ENCODE results near the gene YJEFN3. TPM values are rescaled to one million over a fixed set of nuclear protein-coding genes. Genes with fewer than 3 reads are reported as not detected.

Gene YJEFN3
- total RNA-seq, 2 donors from 2014 or later: 2.6 to 11.2 TPM

GRCh38 chr19:19551853-19552192 is 23.1 kb downstream of the YJEFN3 start:
- no peak overlapping the region for H3K4me3 ChIP-seq
- H3K9me3 ChIP-seq: no peaks in the 10 kb centered on the region
- no peaks in the 10 kb centered on the region for H3K4me1 ChIP-seq
- no peak overlapping the region for H3K27ac ChIP-seq
- intact Hi-C loops (cut with DNase I): no loop called here
- WGBS, 2 donors: 68 to 96% methylated on average over 8 to 13 of the region's 14 CpGs
- DNase-seq (no peak), ATAC-seq (no peak)
- H3K36me3 ChIP-seq (replicated peaks in 1 of 2; ENCODE audit: insufficient read depth in 1 of 2, low read depth in 2 of 2): no peaks in the 10 kb centered on the region
- TF ChIP-seq POLR2A (IDR thresholded peaks at IDR 0.05): no peak
- TF ChIP-seq, protein P1, sequence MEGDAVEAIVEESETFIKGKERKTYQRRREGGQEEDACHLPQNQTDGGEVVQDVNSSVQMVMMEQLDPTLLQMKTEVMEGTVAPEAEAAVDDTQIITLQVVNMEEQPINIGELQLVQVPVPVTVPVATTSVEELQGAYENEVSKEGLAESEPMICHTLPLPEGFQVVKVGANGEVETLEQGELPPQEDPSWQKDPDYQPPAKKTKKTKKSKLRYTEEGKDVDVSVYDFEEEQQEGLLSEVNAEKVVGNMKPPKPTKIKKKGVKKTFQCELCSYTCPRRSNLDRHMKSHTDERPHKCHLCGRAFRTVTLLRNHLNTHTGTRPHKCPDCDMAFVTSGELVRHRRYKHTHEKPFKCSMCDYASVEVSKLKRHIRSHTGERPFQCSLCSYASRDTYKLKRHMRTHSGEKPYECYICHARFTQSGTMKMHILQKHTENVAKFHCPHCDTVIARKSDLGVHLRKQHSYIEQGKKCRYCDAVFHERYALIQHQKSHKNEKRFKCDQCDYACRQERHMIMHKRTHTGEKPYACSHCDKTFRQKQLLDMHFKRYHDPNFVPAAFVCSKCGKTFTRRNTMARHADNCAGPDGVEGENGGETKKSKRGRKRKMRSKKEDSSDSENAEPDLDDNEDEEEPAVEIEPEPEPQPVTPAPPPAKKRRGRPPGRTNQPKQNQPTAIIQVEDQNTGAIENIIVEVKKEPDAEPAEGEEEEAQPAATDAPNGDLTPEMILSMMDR (IDR thresholded peaks at IDR 0.05): no peak
- no peaks in the 10 kb centered on the region for H3K27me3 ChIP-seq

DNA sequence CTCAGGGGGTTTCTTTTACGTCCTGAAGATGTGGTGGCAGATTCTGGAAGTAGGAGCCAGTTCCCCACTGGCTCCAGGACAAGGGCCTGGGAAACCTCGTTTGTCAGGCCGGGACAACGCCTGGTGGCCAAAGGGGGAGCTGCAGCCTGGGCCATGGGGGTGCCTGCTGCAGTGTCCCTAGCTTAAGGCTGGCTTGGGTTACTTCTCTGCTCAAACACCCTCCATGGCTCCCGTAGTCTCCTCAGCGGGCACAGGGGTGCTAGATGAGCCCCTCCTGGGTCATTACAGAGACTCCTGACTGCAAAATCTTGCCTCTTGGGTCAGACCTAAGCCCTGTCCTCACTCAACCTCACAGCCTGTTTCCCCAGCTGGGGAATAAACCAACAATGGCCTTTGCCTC is 24.1 kb downstream of the YJEFN3 start:
- no peaks in the 10 kb centered on the region for H3K27me3 ChIP-seq
- H3K9me3 ChIP-seq: no peaks in the 10 kb centered on the region
- WGBS, 2 donors: 50 to 52% methylated on average over 2 to 6 of the region's 6 CpGs
- intact Hi-C loops (cut with DNase I): no loop called here
- peak in 1 of 4 donors; percentile 29 for DNase-seq
- H3K27ac ChIP-seq: no peak overlapping the region
- no peaks in the 10 kb centered on the region for H3K36me3 ChIP-seq (replicated peaks in 1 of 2; ENCODE audit: insufficient read depth in 1 of 2, low read depth in 2 of 2)
- no peak for TF ChIP-seq POLR2A (IDR thresholded peaks at IDR 0.05)
- TF ChIP-seq, protein P1 (IDR thresholded peaks at IDR 0.05): peak in 6 of 7 experiments; percentile 22 to 42 (median 34)
- H3K4me1 ChIP-seq: no peaks in the 10 kb centered on the region
- no peak overlapping the region for H3K4me3 ChIP-seq
- ATAC-seq: peak; percentile 27

GRCh38 chr19:19553670-19554069 is 25.0 kb downstream of the YJEFN3 start:
- intact Hi-C loops (cut with DNase I): no loop called here
- H3K4me3 ChIP-seq: no peak overlapping the region
- no peak for TF ChIP-seq POLR2A (IDR thresholded peaks at IDR 0.05)
- TF ChIP-seq, protein P1 (IDR thresholded peaks at IDR 0.05): no peak
- H3K27me3 ChIP-seq: no peaks in the 10 kb centered on the region
- ATAC-seq (no peak), DNase-seq (no peak)
- H3K36me3 ChIP-seq (replicated peaks in 1 of 2; ENCODE audit: insufficient read depth in 1 of 2, low read depth in 2 of 2): no peaks in the 10 kb centered on the region
- H3K27ac ChIP-seq: no peak overlapping the region
- no peaks in the 10 kb centered on the region for H3K9me3 ChIP-seq
- 77 to 88% methylated on average over 10 of the region's 10 CpGs for WGBS, 2 donors
- no peaks in the 10 kb centered on the region for H3K4me1 ChIP-seq

DNA sequence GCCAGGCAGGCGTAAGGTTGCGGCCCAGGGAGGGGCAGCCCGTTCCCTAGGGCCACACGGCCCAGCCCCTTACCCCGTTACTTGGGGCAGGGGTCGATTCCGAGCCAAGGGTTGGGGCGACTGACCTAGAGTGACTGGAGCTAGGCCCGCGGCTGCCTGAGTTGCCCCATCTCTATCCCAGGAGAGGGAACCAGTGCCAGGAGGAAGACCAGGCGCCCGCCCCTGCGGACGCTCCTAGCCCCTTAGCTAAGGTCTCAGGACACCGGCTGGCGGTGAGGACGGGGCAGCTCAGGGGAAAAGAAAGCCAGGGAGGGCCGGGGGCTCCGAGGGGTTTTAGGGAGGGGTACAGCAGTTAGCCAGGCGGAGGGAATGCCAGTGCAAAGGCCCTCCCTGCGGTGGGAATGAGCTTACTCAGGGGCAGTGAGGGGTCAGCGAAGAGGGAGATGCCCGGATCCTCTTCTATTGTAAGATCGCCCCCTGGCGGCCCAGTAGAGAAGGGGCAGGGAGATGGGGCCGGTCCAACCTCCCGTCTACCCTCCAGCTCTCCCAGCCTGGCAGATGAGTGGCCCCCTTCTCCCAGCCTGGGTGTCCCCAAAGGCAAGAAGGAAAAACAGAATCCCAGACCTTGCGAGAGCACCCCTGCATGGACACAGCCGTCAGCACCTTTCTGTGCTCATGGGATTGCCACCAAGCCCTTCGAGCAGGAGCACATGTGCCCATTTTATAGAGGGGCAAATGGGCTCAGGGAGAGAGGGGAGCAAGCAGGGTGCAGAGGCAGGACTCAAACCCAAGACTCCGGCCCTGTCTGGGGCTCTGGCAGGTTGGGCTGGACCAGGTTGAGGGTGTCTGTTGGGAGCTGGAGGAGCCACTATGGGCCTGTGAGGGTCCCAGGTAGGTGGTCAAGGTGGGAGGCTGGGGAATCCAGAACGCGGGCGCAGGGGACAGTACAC is 25.6 kb downstream of the YJEFN3 start:
- peak; percentile 23 to 45 (median 40) for DNase-seq
- Histone ChIP-seq H3K4me1 (no peaks in the 10 kb centered on the region), H3K9me3 (no peaks in the 10 kb centered on the region), H3K36me3 (replicated peaks in 1 of 2; ENCODE audit: insufficient read depth in 1 of 2, low read depth in 2 of 2) (no peaks in the 10 kb centered on the region), H3K27ac (no peak overlapping the region), H3K27me3 (no peaks in the 10 kb centered on the region), H3K4me3 (no peak overlapping the region)
- intact Hi-C loops (cut with DNase I): no loop called here
- ATAC-seq: peak; percentile 24
- no peak for TF ChIP-seq POLR2A (IDR thresholded peaks at IDR 0.05)
- TF ChIP-seq, protein P1 (IDR thresholded peaks at IDR 0.05): peak in 6 of 7 experiments; percentile 30 to 62 (median 46)
- WGBS, 2 donors: 57 to 59% methylated on average over 26 to 34 of the region's 34 CpGs

Data from body of pancreas (tissue), 4 donors.